B cell (primary cell): ENCODE data around the gene TBC1D4. TPM values are rescaled to one million over a fixed set of nuclear protein-coding genes. Genes with fewer than 3 reads are reported as not detected.

ENCODE experiments used
- ATAC-seq: fragments of 200-7000 bp; cut with Tn5 transposase; one replicate; pipeline ENCODE4 v1.10.0; 2021; ENCODE audit warnings: low read depth, mild to moderate bottlenecking, moderate number of reproducible peaks, moderate library complexity
- CTCF ChIA-PET: fragments of 350-600 bp; sonication (Branson Sonifier 250); formaldehyde crosslinking; loops from one replicate; lab custom pipeline; 2021; ENCODE audit warnings: antibody characterized with exemption, inconsistent platforms; lab: Charles Lee
- POLR2A ChIA-PET: fragments of 350-600 bp; sonication (Branson Sonifier 250); formaldehyde crosslinking; loops from one replicate; lab custom pipeline; 2021; ENCODE audit warnings: antibody characterized with exemption; lab: Charles Lee
- DNase-seq: peaks from one replicate; pipeline ENCODE4 v3.0.0; 2013
- H2AFZ ChIP-seq: 2 replicates; pipeline ENCODE4 v1.6.1; 2012; ENCODE audit warnings: mild to moderate bottlenecking, low read depth, low read length; ENCODE audit not compliant: insufficient read depth, poor library complexity, severe bottlenecking
- H3K27ac ChIP-seq, 2 donors: 1 replicate in 1 of 2; 2 replicates in 1 of 2; pipeline ENCODE4 v1.5.1; 2012 to 2013; ENCODE audit warnings: low read length in 2 of 2, mild to moderate bottlenecking in 2 of 2, moderate library complexity in 1 of 2
- H3K27me3 ChIP-seq, 4 experiments: fragments of 200-600 bp in 1 of 4; sonication (generic) in 1 of 4; replicated peaks in 1 of 4; 1 replicate in 2 of 4; 2 replicates in 2 of 4; pipeline versions ENCODE4 v1.6.1 to v1.7.0; 2013 to 2016; ENCODE audit warnings: low read length in 3 of 4, mild to moderate bottlenecking in 2 of 4, mixed read lengths in 1 of 4, moderate library complexity in 1 of 4; ENCODE audit not compliant: insufficient read depth in 4 of 4, control insufficient read depth in 3 of 4; ENCODE audit errors: control extremely low read depth in 1 of 4
- H3K36me3 ChIP-seq, 2 experiments: replicated peaks in 1 of 2; 1 replicate in 1 of 2; 2 replicates in 1 of 2; pipeline versions ENCODE4 v1.6.1 to v1.7.1; 2013; ENCODE audit warnings: low read length in 1 of 2; ENCODE audit not compliant: insufficient read depth in 2 of 2, control insufficient read depth in 1 of 2; ENCODE audit errors: control extremely low read depth in 1 of 2, extremely low read depth in 1 of 2
- H3K4me1 ChIP-seq, 2 donors: fragments of 200-600 bp in 1 of 2; sonication (generic) in 1 of 2; 1 replicate in 1 of 2; 2 replicates in 1 of 2; pipeline versions ENCODE4 v1.5.1 to v1.6.1; 2013 to 2017; ENCODE audit warnings: low read length in 2 of 2; ENCODE audit not compliant: control insufficient read depth in 2 of 2, insufficient read depth in 2 of 2
- H3K4me2 ChIP-seq: replicated peaks from 2 replicates; pipeline ENCODE3; 2012; ENCODE audit warnings: mild to moderate bottlenecking, low read depth, low read length; ENCODE audit not compliant: poor library complexity, severe bottlenecking
- H3K4me3 ChIP-seq, 5 experiments: fragments of 200-600 bp in 1 of 5; sonication (generic) in 1 of 5; 1 replicate in 3 of 5; 2 replicates in 2 of 5; pipeline versions ENCODE4 v1.5.1 to v1.7.0; 2011 to 2016; ENCODE audit warnings: low read length in 4 of 5, mild to moderate bottlenecking in 4 of 5, low read depth in 2 of 5, control low read depth in 1 of 5, moderate library complexity in 1 of 5; ENCODE audit not compliant: insufficient read depth in 1 of 5; ENCODE audit errors: control extremely low read depth in 1 of 5, extremely low read depth in 1 of 5
- H3K79me2 ChIP-seq: fragments of 200-600 bp; sonication (generic); one replicate; pipeline ENCODE4 v1.6.0; 2016; ENCODE audit warnings: low read length; ENCODE audit not compliant: control insufficient read depth, insufficient read depth
- H3K9ac ChIP-seq: fragments of 200-600 bp; sonication (generic); 2 replicates; pipeline ENCODE4 v1.6.1; 2017; ENCODE audit warnings: mild to moderate bottlenecking, low read length, moderate library complexity
- H3K9me3 ChIP-seq, 3 donors: one replicate each; pipeline versions ENCODE4 v1.6.1 to v1.7.1; 2013; ENCODE audit warnings: low read length in 2 of 3; ENCODE audit not compliant: control insufficient read depth in 2 of 3, insufficient read depth in 1 of 3; ENCODE audit errors: control extremely low read depth in 1 of 3
- H4K20me1 ChIP-seq: 2 replicates; pipeline ENCODE4 v1.6.0; 2012; ENCODE audit warnings: mild to moderate bottlenecking, low read length; ENCODE audit not compliant: insufficient read depth, control insufficient read depth, poor library complexity, severe bottlenecking
- H3K27ac Mint-ChIP-seq: one replicate; pipeline ENCODE4 v1.8.0; 2021; ENCODE audit warnings: mixed read lengths
- H3K27me3 Mint-ChIP-seq: one replicate; pipeline ENCODE4 v1.8.0; 2021; ENCODE audit warnings: mixed read lengths
- H3K4me1 Mint-ChIP-seq: one replicate; pipeline ENCODE4 v1.8.0; 2021; ENCODE audit warnings: mixed read lengths
- H3K4me3 Mint-ChIP-seq: one replicate; pipeline ENCODE4 v1.8.0; 2021; ENCODE audit warnings: mixed read lengths
- H3K9me3 Mint-ChIP-seq: one replicate; pipeline ENCODE4 v1.8.0; 2022; ENCODE audit warnings: mixed read lengths; ENCODE audit not compliant: insufficient read depth
- CTCF ChIP-seq: fragments of 200-600 bp; IDR thresholded peaks from one replicate; pipeline ENCODE4 v1.8.0; 2022; ENCODE audit warnings: antibody characterized with exemption, mild to moderate bottlenecking
- EZH2 ChIP-seq: IDR thresholded peaks from 2 replicates; pipeline ENCODE4 v1.6.1; 2012; ENCODE audit warnings: borderline replicate concordance, low read depth, mild to moderate bottlenecking, moderate library complexity, low read length; ENCODE audit not compliant: insufficient read depth, poor library complexity, severe bottlenecking
- WGBS: methylation state at CpG from one replicate; pipeline ENCODE4 v1.1.5; 2013; ENCODE audit warnings: missing lambda C conversion rate; ENCODE audit not compliant: insufficient coverage; 5-methylcytosine and 5-hydroxymethylcytosine counted together
- intact Hi-C: fragments of 100-400 bp; cut with micrococcal nuclease; formaldehyde crosslinking; loops from one replicate; pipeline ENCODE4 v1.10.0; 2022
- polyA plus RNA-seq: library from polyadenylated mRNA; depleted of rRNA; stranded (reverse); fragments of >200 nt; gene quantifications from 2 replicates; pipeline ENCODE4 v1.2.3, GENCODE V29; 2012
- total RNA-seq, 2 donors: library from RNA; stranded (reverse); fragments of 120-200 nt in 1 of 2; gene quantifications; 1 replicate in 1 of 2; 2 replicates in 1 of 2; pipeline versions ENCODE4 v1.2.3 to v1.2.4, GENCODE V29; 2013 to 2022

Gene TBC1D4
- total and polyA plus RNA-seq, 2 donors (not counting 1 experiment from before 2014, with no cell fraction given) = 1.6 to 3.5 TPM

DNA sequence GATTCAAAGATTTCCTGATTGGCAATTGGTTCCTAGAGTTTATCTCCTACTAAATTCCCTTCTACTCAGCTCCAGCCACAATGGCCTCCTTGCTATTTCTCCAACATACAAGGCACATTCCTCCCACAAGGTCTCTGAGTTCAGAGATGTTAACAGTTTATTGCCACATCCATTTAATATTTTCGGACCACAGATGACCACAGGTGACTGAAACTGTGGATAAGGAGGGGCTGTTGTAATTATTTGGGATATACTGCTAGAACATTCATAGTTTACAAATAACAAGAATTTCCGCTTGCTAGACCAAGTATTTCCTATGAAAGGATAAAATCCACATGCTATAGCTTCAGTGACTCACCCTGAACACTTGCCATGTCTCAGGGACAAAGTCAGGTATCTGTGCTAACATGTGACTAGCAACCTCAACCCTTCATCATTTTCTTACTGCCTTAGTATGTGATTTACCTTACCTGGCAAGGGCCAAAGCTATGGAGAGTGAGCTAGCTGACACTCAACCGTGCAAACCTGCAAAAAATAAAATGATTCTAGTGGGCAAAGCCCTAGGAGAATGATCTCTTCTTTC is 117.7 kb downstream of the TBC1D4 start:
- Histone ChIP-seq H3K27ac (no peak overlapping the region), H3K27me3 (no peaks in the 10 kb centered on the region), H3K9ac (no peak overlapping the region), H3K36me3 (no peaks in the 10 kb centered on the region), H3K4me1 (no peaks in the 10 kb centered on the region), H3K4me3 (no peak overlapping the region), H3K9me3 (no peaks in the 10 kb centered on the region), H3K79me2 (no peaks in the 10 kb centered on the region), H4K20me1 (no peaks in the 10 kb centered on the region), H3K4me2 (no peak overlapping the region), H2AFZ (no peak overlapping the region)
- POLR2A ChIA-PET = no interaction called here
- no peaks in the 10 kb centered on the region for H3K9me3 Mint-ChIP-seq
- peaks cover 6% of the 10 kb centered on the region for H3K4me1 Mint-ChIP-seq
- DNase-seq = no peak
- WGBS = no CpG with 5 or more reads among the region's 3 CpGs
- TF ChIP-seq CTCF (no peak), EZH2 (no peak)
- intact Hi-C loops = no loop called here
- H3K27ac Mint-ChIP-seq = no peak overlapping the region
- no peak for ATAC-seq
- CTCF ChIA-PET = no interaction called here
- no peak overlapping the region for H3K4me3 Mint-ChIP-seq
- H3K27me3 Mint-ChIP-seq = peaks cover 10% of the 10 kb centered on the region

- H3K36me3 ChIP-seq = no peaks in the 10 kb centered on the region
- no peak overlapping the region for H3K4me3 Mint-ChIP-seq
- ChIA-PET CTCF (no interaction called here), POLR2A (no interaction called here)
- no peaks in the 10 kb centered on the region for H3K79me2 ChIP-seq
- 100% methylated on average over 2 of the region's 3 CpGs for WGBS
- H3K4me2 ChIP-seq = no peak overlapping the region
- H4K20me1 ChIP-seq = no peaks in the 10 kb centered on the region
- H3K4me3 ChIP-seq = no peak overlapping the region
- H2AFZ ChIP-seq = no peak overlapping the region
- H3K27me3 ChIP-seq = no peaks in the 10 kb centered on the region
- H3K9ac ChIP-seq = no peak overlapping the region
- DNase-seq (no peak), ATAC-seq (no peak)
- H3K27ac ChIP-seq = no peak overlapping the region
- no peaks in the 10 kb centered on the region for H3K4me1 ChIP-seq
- H3K4me1 Mint-ChIP-seq = peaks cover 6% of the 10 kb centered on the region
- H3K9me3 Mint-ChIP-seq = no peaks in the 10 kb centered on the region
- no peak overlapping the region for H3K27ac Mint-ChIP-seq
- intact Hi-C loops = no loop called here
- no peak for TF ChIP-seq EZH2
- no peak for TF ChIP-seq CTCF
- H3K9me3 ChIP-seq = no peaks in the 10 kb centered on the region
- H3K27me3 Mint-ChIP-seq = peaks cover 8% of the 10 kb centered on the region
These were observed 118.6 kb downstream of the TBC1D4 start for GRCh38 chr13:75363371-75363770.
